Loucy (cell line): ENCODE data around the gene FAM181A.

Source experiments
- EZH2phosphoT487 ChIP-seq: fragments of 200-600 bp; IDR thresholded peaks from 2 replicates; pipeline ENCODE4 v1.6.1; 2018; ENCODE audit warnings: antibody characterized with exemption, mild to moderate bottlenecking, moderate library complexity, borderline replicate concordance
- TF ChIP-seq, protein P1 (sequence below): fragments of 200-600 bp; sonication (generic); conservative IDR thresholded peaks from 2 replicates; pipeline ENCODE4 v1.5.1; 2014; ENCODE audit warnings: mild to moderate bottlenecking, antibody characterized with exemption, low read length

DNA sequence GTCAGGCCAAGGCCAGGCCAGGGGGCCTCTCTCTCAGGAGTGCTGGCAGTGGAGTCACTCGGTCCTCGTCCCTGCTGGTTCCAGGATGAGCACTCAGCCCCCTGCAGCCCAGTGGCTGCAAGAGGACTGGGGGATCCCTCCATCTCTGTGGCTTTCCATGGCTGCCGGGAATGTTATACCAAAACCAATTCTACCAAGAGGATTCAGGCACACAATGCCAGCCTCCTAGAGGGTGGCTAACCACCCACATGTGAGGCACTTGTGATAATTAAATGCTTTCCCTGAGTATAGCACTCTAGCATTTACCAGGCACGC is 27.3 kb downstream of the FAM181A start:
- TF ChIP-seq, protein P1, sequence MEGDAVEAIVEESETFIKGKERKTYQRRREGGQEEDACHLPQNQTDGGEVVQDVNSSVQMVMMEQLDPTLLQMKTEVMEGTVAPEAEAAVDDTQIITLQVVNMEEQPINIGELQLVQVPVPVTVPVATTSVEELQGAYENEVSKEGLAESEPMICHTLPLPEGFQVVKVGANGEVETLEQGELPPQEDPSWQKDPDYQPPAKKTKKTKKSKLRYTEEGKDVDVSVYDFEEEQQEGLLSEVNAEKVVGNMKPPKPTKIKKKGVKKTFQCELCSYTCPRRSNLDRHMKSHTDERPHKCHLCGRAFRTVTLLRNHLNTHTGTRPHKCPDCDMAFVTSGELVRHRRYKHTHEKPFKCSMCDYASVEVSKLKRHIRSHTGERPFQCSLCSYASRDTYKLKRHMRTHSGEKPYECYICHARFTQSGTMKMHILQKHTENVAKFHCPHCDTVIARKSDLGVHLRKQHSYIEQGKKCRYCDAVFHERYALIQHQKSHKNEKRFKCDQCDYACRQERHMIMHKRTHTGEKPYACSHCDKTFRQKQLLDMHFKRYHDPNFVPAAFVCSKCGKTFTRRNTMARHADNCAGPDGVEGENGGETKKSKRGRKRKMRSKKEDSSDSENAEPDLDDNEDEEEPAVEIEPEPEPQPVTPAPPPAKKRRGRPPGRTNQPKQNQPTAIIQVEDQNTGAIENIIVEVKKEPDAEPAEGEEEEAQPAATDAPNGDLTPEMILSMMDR, result no peak
- TF ChIP-seq EZH2phosphoT487, result no peak
